ENCODE measurements around the gene RAD9B.

GRCh38 chr12:110453569-110454296 lies 48.4 kb upstream of the RAD9B start:
- TF ChIP-seq EZH2 (IDR thresholded peaks at IDR 0.05; ENCODE audit: insufficient read depth, poor library complexity, severe bottlenecking): no peak
- TF ChIP-seq EZH2phosphoT487 (IDR thresholded peaks at IDR 0.05; ENCODE audit: insufficient read depth, low read depth): no peak
